Measurements from ENCODE around the gene LAMC2. TPM values are rescaled to one million over a fixed set of nuclear protein-coding genes. Genes with fewer than 3 reads are reported as not detected.

Gene LAMC2
- total and polyA plus RNA-seq, 2 of the 8 experiments (the other 6 are each of a cell fraction or from before 2014, with no cell fraction given) = 4.6 to 12.9 TPM

DNA sequence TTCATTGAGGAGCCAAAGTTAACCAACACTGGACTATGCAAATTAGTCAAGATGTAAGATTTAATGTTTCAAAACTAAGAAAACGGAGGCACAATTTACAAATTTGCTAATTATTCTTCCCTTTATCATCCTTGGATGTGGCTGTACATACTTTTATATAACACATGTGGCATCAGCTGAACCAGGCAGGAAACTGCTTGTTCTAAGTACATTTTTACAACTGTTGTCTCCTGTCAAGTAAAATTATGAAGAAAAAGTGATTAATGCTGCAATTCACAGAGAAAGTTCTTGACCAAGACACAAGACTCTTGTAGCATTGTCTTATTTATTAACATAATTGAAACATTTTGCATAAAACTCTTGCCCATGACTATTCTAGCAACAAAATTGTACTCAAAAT lies 61.9 kb downstream of the LAMC2 start (continued):
- TF ChIP-seq, protein P1, sequence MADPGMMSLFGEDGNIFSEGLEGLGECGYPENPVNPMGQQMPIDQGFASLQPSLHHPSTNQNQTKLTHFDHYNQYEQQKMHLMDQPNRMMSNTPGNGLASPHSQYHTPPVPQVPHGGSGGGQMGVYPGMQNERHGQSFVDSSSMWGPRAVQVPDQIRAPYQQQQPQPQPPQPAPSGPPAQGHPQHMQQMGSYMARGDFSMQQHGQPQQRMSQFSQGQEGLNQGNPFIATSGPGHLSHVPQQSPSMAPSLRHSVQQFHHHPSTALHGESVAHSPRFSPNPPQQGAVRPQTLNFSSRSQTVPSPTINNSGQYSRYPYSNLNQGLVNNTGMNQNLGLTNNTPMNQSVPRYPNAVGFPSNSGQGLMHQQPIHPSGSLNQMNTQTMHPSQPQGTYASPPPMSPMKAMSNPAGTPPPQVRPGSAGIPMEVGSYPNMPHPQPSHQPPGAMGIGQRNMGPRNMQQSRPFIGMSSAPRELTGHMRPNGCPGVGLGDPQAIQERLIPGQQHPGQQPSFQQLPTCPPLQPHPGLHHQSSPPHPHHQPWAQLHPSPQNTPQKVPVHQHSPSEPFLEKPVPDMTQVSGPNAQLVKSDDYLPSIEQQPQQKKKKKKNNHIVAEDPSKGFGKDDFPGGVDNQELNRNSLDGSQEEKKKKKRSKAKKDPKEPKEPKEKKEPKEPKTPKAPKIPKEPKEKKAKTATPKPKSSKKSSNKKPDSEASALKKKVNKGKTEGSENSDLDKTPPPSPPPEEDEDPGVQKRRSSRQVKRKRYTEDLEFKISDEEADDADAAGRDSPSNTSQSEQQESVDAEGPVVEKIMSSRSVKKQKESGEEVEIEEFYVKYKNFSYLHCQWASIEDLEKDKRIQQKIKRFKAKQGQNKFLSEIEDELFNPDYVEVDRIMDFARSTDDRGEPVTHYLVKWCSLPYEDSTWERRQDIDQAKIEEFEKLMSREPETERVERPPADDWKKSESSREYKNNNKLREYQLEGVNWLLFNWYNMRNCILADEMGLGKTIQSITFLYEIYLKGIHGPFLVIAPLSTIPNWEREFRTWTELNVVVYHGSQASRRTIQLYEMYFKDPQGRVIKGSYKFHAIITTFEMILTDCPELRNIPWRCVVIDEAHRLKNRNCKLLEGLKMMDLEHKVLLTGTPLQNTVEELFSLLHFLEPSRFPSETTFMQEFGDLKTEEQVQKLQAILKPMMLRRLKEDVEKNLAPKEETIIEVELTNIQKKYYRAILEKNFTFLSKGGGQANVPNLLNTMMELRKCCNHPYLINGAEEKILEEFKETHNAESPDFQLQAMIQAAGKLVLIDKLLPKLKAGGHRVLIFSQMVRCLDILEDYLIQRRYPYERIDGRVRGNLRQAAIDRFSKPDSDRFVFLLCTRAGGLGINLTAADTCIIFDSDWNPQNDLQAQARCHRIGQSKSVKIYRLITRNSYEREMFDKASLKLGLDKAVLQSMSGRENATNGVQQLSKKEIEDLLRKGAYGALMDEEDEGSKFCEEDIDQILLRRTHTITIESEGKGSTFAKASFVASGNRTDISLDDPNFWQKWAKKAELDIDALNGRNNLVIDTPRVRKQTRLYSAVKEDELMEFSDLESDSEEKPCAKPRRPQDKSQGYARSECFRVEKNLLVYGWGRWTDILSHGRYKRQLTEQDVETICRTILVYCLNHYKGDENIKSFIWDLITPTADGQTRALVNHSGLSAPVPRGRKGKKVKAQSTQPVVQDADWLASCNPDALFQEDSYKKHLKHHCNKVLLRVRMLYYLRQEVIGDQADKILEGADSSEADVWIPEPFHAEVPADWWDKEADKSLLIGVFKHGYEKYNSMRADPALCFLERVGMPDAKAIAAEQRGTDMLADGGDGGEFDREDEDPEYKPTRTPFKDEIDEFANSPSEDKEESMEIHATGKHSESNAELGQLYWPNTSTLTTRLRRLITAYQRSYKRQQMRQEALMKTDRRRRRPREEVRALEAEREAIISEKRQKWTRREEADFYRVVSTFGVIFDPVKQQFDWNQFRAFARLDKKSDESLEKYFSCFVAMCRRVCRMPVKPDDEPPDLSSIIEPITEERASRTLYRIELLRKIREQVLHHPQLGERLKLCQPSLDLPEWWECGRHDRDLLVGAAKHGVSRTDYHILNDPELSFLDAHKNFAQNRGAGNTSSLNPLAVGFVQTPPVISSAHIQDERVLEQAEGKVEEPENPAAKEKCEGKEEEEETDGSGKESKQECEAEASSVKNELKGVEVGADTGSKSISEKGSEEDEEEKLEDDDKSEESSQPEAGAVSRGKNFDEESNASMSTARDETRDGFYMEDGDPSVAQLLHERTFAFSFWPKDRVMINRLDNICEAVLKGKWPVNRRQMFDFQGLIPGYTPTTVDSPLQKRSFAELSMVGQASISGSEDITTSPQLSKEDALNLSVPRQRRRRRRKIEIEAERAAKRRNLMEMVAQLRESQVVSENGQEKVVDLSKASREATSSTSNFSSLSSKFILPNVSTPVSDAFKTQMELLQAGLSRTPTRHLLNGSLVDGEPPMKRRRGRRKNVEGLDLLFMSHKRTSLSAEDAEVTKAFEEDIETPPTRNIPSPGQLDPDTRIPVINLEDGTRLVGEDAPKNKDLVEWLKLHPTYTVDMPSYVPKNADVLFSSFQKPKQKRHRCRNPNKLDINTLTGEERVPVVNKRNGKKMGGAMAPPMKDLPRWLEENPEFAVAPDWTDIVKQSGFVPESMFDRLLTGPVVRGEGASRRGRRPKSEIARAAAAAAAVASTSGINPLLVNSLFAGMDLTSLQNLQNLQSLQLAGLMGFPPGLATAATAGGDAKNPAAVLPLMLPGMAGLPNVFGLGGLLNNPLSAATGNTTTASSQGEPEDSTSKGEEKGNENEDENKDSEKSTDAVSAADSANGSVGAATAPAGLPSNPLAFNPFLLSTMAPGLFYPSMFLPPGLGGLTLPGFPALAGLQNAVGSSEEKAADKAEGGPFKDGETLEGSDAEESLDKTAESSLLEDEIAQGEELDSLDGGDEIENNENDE (IDR thresholded peaks at IDR 0.05; ENCODE audit: insufficient replicate concordance, low read length) = no peak
- TF ChIP-seq HDAC6 (IDR thresholded peaks at IDR 0.05; ENCODE audit: low read depth, low read length) (no peak), TAF1 (IDR thresholded peaks at IDR 0.05; ENCODE audit: low read depth, low read length) (no peak), FOSL1 (IDR thresholded peaks at IDR 0.05; ENCODE audit: insufficient read depth, low read depth, low read length) (no peak), SIX5 (IDR thresholded peaks at IDR 0.05; ENCODE audit: low read depth, low read length) (no peak), CTBP2 (IDR thresholded peaks at IDR 0.05; ENCODE audit: borderline replicate concordance, insufficient read depth, insufficient read length, low read length) (no peak), KDM1A (IDR thresholded peaks at IDR 0.05; ENCODE audit: borderline replicate concordance, low read length) (no peak), SAP30 (IDR thresholded peaks at IDR 0.05; ENCODE audit: insufficient read depth, insufficient replicate concordance, low read length) (no peak), SIRT6 (IDR thresholded peaks at IDR 0.05; ENCODE audit: low read length) (no peak)
